PC-3 (cell line): ENCODE measurements around the gene SLC12A8.

ENCODE experiments used
- EZH2phosphoT487 ChIP-seq: fragments of 300-600 bp; sonication (generic); IDR thresholded peaks from 2 replicates; pipeline ENCODE4 v1.6.1; 2018; ENCODE audit warnings: mild to moderate bottlenecking, antibody characterized with exemption, low read length, borderline replicate concordance
- TF ChIP-seq, protein P1 (sequence below): fragments of 300-600 bp; sonication (generic); conservative IDR thresholded peaks from 2 replicates; pipeline ENCODE4 v1.5.1; 2017; ENCODE audit warnings: antibody characterized with exemption, low read depth, mild to moderate bottlenecking, low read length

GRCh38 chr3:125061170-125061569 lies 151.4 kb downstream of the SLC12A8 start:
- TF ChIP-seq, protein P1, sequence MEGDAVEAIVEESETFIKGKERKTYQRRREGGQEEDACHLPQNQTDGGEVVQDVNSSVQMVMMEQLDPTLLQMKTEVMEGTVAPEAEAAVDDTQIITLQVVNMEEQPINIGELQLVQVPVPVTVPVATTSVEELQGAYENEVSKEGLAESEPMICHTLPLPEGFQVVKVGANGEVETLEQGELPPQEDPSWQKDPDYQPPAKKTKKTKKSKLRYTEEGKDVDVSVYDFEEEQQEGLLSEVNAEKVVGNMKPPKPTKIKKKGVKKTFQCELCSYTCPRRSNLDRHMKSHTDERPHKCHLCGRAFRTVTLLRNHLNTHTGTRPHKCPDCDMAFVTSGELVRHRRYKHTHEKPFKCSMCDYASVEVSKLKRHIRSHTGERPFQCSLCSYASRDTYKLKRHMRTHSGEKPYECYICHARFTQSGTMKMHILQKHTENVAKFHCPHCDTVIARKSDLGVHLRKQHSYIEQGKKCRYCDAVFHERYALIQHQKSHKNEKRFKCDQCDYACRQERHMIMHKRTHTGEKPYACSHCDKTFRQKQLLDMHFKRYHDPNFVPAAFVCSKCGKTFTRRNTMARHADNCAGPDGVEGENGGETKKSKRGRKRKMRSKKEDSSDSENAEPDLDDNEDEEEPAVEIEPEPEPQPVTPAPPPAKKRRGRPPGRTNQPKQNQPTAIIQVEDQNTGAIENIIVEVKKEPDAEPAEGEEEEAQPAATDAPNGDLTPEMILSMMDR = no peak
- TF ChIP-seq EZH2phosphoT487 = no peak
